Transverse colon (tissue), 3 donors: ENCODE results near the gene TTC21A.

ENCODE experiments used
- POLR2A ChIP-seq: fragments of 450-650 bp; IDR thresholded peaks from one replicate; pipeline ENCODE4 v1.6.1; 2016; ENCODE audit warnings: antibody characterized with exemption, mild to moderate bottlenecking, moderate library complexity
- TF ChIP-seq, protein P1 (sequence below), 5 experiments: fragments of 200-600 bp in 3 of 5; fragments of 450-650 bp in 2 of 5; sonication (generic) in 3 of 5; IDR thresholded peaks; 1 replicate in 2 of 5; 2 replicates in 3 of 5; pipeline ENCODE4 v1.5.1; 2016 to 2017; ENCODE audit warnings: antibody characterized with exemption in 5 of 5, inconsistent platforms in 3 of 5, mild to moderate bottlenecking in 2 of 5, moderate library complexity in 1 of 5

DNA sequence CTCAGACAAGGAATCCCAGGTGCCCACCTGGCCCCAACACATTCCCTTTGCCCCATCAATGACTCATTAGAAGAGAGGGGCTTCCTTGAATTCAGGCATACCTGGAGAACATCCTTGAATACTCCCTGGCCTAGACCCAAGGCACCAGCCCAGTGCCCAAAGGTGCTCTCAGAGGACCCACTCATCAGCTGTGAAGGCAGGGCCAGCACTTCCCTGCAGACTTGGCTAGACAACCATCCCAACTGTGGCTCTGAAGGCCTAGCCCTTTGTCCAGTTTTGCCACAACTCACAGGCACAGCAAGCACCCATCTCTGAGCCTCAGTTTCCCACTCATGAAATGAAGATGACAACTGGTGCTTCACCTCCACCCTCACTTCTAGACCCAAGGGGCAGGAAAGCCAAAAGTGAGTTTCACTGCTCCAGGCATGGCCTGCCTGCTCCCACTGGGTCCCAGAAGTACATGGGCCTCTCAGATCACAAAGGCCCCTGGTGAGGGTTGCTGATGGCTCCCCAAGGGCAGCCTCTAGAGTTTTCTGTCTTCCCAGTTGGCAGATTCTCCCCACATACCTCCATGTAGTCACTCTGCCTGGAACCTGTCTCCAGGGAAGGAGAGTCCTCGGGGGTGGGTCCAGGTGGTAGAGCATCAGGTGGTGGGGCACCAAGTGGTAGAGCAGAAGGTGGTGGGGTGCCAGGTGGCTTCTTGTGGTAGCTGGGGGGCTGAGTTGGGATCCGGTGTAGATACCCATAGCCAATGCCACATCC lies 7.6 kb upstream of the TTC21A start:
- no peak for TF ChIP-seq POLR2A
- TF ChIP-seq, protein P1, sequence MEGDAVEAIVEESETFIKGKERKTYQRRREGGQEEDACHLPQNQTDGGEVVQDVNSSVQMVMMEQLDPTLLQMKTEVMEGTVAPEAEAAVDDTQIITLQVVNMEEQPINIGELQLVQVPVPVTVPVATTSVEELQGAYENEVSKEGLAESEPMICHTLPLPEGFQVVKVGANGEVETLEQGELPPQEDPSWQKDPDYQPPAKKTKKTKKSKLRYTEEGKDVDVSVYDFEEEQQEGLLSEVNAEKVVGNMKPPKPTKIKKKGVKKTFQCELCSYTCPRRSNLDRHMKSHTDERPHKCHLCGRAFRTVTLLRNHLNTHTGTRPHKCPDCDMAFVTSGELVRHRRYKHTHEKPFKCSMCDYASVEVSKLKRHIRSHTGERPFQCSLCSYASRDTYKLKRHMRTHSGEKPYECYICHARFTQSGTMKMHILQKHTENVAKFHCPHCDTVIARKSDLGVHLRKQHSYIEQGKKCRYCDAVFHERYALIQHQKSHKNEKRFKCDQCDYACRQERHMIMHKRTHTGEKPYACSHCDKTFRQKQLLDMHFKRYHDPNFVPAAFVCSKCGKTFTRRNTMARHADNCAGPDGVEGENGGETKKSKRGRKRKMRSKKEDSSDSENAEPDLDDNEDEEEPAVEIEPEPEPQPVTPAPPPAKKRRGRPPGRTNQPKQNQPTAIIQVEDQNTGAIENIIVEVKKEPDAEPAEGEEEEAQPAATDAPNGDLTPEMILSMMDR (IDR thresholded peaks at IDR 0.05): no peak
